ENCODE measurements around the gene PPP1R15B.

PPP1R15B gene

DNA sequence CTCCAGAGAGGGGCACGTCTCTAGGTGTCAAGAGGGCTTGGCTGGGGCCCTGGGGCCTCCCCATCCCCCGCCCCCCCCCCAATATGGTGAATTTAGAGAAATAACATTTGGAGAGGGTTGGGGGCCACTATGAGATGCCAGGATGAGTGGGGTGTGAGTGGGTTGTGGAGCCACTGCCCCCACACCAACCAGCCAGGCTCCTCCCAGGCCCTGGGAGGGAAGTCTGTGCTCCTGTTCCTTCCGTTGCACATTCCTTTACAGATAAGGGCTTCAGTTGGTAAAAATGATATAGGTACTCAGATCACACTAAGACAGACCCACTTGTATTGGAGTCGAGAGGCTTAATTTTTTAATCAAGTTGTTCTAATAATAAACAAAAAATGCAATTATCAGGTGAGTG, 51.3 kb downstream of the PPP1R15B start:
- Histone ChIP-seq H3K36me3 (ENCODE audit: insufficient read depth, insufficient read length, low read length) (no peaks in the 10 kb centered on the region), H3K9ac (ENCODE audit: insufficient read length, low read depth) (peak overlapping the region; percentile 15), H3K9me3 (ENCODE audit: insufficient read depth, low read length) (no peaks in the 10 kb centered on the region), H3K4me1 (ENCODE audit: insufficient read depth, insufficient read length) (peaks cover 16% of the 10 kb centered on the region), H3K4me3 (ENCODE audit: insufficient read length, low read depth) (no peak overlapping the region), H3K27me3 (ENCODE audit: insufficient read depth, insufficient read length) (peaks cover 34% of the 10 kb centered on the region)
- no peak for DNase-seq (ENCODE audit: low read depth, low spot score)
- TF ChIP-seq SUZ12 (IDR thresholded peaks at IDR 0.05; ENCODE audit: extremely low read depth, insufficient read depth, insufficient read length), result no peak
- TF ChIP-seq ZNF274 (IDR thresholded peaks at IDR 0.05; ENCODE audit: low read depth, low read length), result no peak
- no peak for TF ChIP-seq YY1 (IDR thresholded peaks at IDR 0.05; ENCODE audit: insufficient read depth, insufficient read length)

DNA sequence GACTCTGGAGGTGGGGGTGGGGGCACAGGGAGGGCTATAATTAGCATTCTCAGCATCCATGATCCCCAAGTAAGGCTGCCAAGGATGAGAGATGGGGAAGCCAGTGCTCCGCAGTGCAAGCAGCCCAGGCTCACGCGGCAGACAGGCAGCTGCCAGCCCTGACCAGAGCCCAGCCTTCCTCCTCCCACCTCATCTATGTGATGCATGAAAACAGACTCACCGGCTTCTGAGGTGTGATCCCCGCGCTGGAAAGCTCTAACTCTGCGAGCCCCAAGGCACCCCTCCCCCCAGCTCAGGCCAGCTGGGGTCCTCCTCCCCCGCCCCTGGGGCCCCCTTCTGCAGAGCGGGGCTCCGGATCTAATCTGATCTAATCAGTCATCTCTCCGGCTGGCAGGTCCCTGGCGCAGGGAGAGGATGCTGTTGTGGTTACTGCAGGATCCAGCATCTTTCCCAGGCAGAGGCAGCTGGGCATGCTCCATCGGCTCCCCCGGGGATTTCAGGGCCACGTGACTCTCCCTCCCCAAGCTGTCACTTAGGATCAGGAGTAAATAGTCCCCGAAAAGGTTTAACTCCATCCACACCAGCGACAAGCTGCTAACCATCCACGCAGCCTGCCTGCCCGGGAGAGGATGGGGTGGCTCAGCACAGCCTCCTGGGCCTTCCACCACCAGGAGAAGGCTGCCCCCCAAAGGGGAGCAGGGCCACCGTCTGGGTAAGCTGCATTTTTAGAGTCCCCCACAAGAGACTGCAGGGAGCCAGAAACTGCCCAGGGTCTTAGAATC, 52.0 kb downstream of the PPP1R15B start, which contains the start of gene PLEKHA6:
Gene PLEKHA6, minus strand, starts transcription at position 456 of the 782 bp plus-strand sequence. CDS start 86,202 bp downstream, outside the sequence.
- TF ChIP-seq YY1 (IDR thresholded peaks at IDR 0.05; ENCODE audit: insufficient read depth, insufficient read length) (no peak), ZNF274 (IDR thresholded peaks at IDR 0.05; ENCODE audit: low read depth, low read length) (no peak), SUZ12 (IDR thresholded peaks at IDR 0.05; ENCODE audit: extremely low read depth, insufficient read depth, insufficient read length) (no peak)
- Histone ChIP-seq H3K4me1 (ENCODE audit: insufficient read depth, insufficient read length) (peaks cover 16% of the 10 kb centered on the region), H3K9me3 (ENCODE audit: insufficient read depth, low read length) (no peaks in the 10 kb centered on the region), H3K36me3 (ENCODE audit: insufficient read depth, insufficient read length, low read length) (no peaks in the 10 kb centered on the region), H3K27me3 (ENCODE audit: insufficient read depth, insufficient read length) (peaks cover 31% of the 10 kb centered on the region), H3K4me3 (ENCODE audit: insufficient read length, low read depth) (peak within 1 kb of the TSS; percentile 1), H3K9ac (ENCODE audit: insufficient read length, low read depth) (peak within 1 kb of the TSS; percentile 37)
- no peak for DNase-seq (ENCODE audit: low read depth, low spot score)

GRCh38 chr1:204359131-204359473, 52.5 kb downstream of the PPP1R15B start:
- no peaks in the 10 kb centered on the region for H3K36me3 ChIP-seq (ENCODE audit: insufficient read depth, insufficient read length, low read length)
- no peak for TF ChIP-seq YY1 (IDR thresholded peaks at IDR 0.05; ENCODE audit: insufficient read depth, insufficient read length)
- no peak for TF ChIP-seq SUZ12 (IDR thresholded peaks at IDR 0.05; ENCODE audit: extremely low read depth, insufficient read depth, insufficient read length)
- TF ChIP-seq ZNF274 (IDR thresholded peaks at IDR 0.05; ENCODE audit: low read depth, low read length), result no peak
- DNase-seq (ENCODE audit: low read depth, low spot score), result no peak
- H3K27me3 ChIP-seq (ENCODE audit: insufficient read depth, insufficient read length), result peaks cover 27% of the 10 kb centered on the region
- peaks cover 16% of the 10 kb centered on the region for H3K4me1 ChIP-seq (ENCODE audit: insufficient read depth, insufficient read length)
- no peaks in the 10 kb centered on the region for H3K9me3 ChIP-seq (ENCODE audit: insufficient read depth, low read length)
- H3K9ac ChIP-seq (ENCODE audit: insufficient read length, low read depth), result peak overlapping the region; percentile 37
- H3K4me3 ChIP-seq (ENCODE audit: insufficient read length, low read depth), result no peak overlapping the region

DNA sequence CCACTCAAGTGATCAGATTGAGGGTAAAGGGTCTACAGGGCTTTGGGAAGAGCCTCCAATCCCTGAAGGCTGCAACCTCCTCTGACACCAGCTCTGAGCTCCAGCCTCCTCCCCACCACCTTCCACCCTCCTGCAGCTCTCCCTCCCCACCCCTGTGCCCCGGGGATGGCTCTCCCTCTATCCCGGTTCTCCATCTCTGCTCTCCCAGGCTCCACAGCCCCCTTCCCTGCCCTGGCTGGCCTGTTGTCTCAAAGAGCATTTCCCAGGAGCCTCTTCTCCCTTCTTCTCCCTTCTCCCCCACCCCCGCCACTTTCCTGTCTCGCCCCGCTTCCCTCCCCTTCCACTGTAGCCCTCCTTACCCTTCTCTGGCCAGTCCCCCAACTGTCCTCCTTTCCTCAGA, 53.0 kb downstream of the PPP1R15B start:
- H3K4me1 ChIP-seq (ENCODE audit: insufficient read depth, insufficient read length), result peaks cover 16% of the 10 kb centered on the region
- peaks cover 22% of the 10 kb centered on the region for H3K27me3 ChIP-seq (ENCODE audit: insufficient read depth, insufficient read length)
- no peak for DNase-seq (ENCODE audit: low read depth, low spot score)
- H3K9me3 ChIP-seq (ENCODE audit: insufficient read depth, low read length), result no peaks in the 10 kb centered on the region
- H3K4me3 ChIP-seq (ENCODE audit: insufficient read length, low read depth), result no peak overlapping the region
- TF ChIP-seq ZNF274 (IDR thresholded peaks at IDR 0.05; ENCODE audit: low read depth, low read length), result no peak
- TF ChIP-seq SUZ12 (IDR thresholded peaks at IDR 0.05; ENCODE audit: extremely low read depth, insufficient read depth, insufficient read length), result no peak
- TF ChIP-seq YY1 (IDR thresholded peaks at IDR 0.05; ENCODE audit: insufficient read depth, insufficient read length), result no peak
- H3K36me3 ChIP-seq (ENCODE audit: insufficient read depth, insufficient read length, low read length), result no peaks in the 10 kb centered on the region
- H3K9ac ChIP-seq (ENCODE audit: insufficient read length, low read depth), result peak overlapping the region; percentile 57

DNA sequence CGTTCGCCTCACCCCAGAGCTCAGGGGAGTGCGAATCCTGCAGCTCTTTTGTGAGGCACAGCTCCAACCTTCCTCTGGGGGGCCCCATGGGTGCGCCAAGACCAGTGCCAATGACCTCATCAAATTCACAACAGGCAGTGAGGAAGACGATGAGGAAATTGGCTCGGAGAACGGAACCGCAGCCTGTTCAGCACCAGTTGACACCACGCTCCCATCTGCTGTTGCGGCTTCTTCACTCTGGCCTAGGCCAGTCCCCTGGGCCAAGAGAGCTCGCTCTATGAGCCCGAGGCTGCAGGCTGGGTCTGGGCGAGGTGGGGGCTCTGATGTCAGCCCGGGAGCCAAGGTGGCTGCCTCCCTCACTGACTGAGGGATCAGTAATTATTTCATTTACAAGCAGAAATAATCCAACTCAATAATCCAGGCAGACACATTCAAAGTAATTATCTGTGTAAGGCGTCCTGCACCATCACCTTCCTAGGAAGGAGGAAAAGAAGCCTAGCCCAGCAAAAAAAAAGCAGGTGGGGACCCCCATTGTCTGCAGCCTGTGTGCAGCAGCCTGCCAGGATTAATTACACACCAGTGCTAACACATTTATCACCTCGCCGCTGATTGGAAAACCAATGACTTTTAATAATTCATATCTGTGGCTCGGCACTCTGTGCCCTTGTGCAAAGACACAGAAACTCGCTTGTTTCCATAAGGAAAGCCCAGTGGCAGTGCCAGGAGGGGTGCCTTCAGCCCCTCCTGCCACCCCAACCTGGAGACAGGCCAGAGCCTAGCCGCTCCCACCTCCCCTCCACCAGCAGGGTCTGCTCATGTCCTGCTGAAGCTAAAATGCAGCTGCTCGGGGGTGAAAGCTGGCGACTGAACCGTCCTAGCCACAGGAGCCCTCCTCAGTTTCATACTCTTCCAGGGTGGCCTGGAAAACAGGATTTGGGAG, 53.8 kb downstream of the PPP1R15B start:
- Histone ChIP-seq H3K36me3 (ENCODE audit: insufficient read depth, insufficient read length, low read length) (no peaks in the 10 kb centered on the region), H3K9ac (ENCODE audit: insufficient read length, low read depth) (peak overlapping the region; percentile 57), H3K4me1 (ENCODE audit: insufficient read depth, insufficient read length) (peaks cover 16% of the 10 kb centered on the region), H3K4me3 (ENCODE audit: insufficient read length, low read depth) (no peak overlapping the region), H3K9me3 (ENCODE audit: insufficient read depth, low read length) (no peaks in the 10 kb centered on the region), H3K27me3 (ENCODE audit: insufficient read depth, insufficient read length) (peaks cover 14% of the 10 kb centered on the region)
- DNase-seq (ENCODE audit: low read depth, low spot score), result no peak
- TF ChIP-seq SUZ12 (IDR thresholded peaks at IDR 0.05; ENCODE audit: extremely low read depth, insufficient read depth, insufficient read length), result no peak
- TF ChIP-seq YY1 (IDR thresholded peaks at IDR 0.05; ENCODE audit: insufficient read depth, insufficient read length), result no peak
- TF ChIP-seq ZNF274 (IDR thresholded peaks at IDR 0.05; ENCODE audit: low read depth, low read length), result no peak

DNA sequence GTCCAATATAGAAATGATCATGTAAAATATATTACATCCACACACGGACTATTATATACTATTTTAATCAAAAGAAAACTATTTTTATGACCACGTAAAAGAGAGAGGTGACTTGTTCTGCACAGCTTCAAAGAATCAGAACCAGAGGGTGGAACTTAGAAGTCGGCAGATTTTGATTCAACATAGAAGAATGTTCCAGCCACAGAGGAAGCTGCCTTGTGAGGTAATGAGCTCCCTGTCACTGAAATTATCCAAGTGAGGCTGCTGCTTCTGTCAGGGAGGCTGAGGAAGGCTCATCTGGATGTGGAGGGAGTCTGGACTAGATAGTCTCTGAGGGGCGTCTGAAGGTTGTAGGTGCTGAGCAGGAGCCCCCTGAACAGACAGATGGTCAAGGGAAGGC, 54.6 kb downstream of the PPP1R15B start:
- TF ChIP-seq SUZ12 (IDR thresholded peaks at IDR 0.05; ENCODE audit: extremely low read depth, insufficient read depth, insufficient read length) (no peak), ZNF274 (IDR thresholded peaks at IDR 0.05; ENCODE audit: low read depth, low read length) (no peak), YY1 (IDR thresholded peaks at IDR 0.05; ENCODE audit: insufficient read depth, insufficient read length) (no peak)
- H3K4me3 ChIP-seq (ENCODE audit: insufficient read length, low read depth), result no peak overlapping the region
- no peaks in the 10 kb centered on the region for H3K9me3 ChIP-seq (ENCODE audit: insufficient read depth, low read length)
- H3K27me3 ChIP-seq (ENCODE audit: insufficient read depth, insufficient read length), result peaks cover 6% of the 10 kb centered on the region
- peaks cover 16% of the 10 kb centered on the region for H3K4me1 ChIP-seq (ENCODE audit: insufficient read depth, insufficient read length)
- H3K36me3 ChIP-seq (ENCODE audit: insufficient read depth, insufficient read length, low read length), result no peaks in the 10 kb centered on the region
- no peak overlapping the region for H3K9ac ChIP-seq (ENCODE audit: insufficient read length, low read depth)
- no peak for DNase-seq (ENCODE audit: low read depth, low spot score)

- Histone ChIP-seq H3K27me3 (ENCODE audit: insufficient read depth, insufficient read length) (no peaks in the 10 kb centered on the region), H3K36me3 (ENCODE audit: insufficient read depth, insufficient read length, low read length) (no peaks in the 10 kb centered on the region), H3K9me3 (ENCODE audit: insufficient read depth, low read length) (no peaks in the 10 kb centered on the region), H3K9ac (ENCODE audit: insufficient read length, low read depth) (no peak overlapping the region), H3K4me1 (ENCODE audit: insufficient read depth, insufficient read length) (peaks cover 23% of the 10 kb centered on the region), H3K4me3 (ENCODE audit: insufficient read length, low read depth) (no peak overlapping the region)
- no peak for TF ChIP-seq YY1 (IDR thresholded peaks at IDR 0.05; ENCODE audit: insufficient read depth, insufficient read length)
- no peak for TF ChIP-seq SUZ12 (IDR thresholded peaks at IDR 0.05; ENCODE audit: extremely low read depth, insufficient read depth, insufficient read length)
- TF ChIP-seq ZNF274 (IDR thresholded peaks at IDR 0.05; ENCODE audit: low read depth, low read length), result no peak
- DNase-seq (ENCODE audit: low read depth, low spot score), result no peak
Observed at GRCh38 chr1:204355913-204356312, 55.7 kb downstream of the PPP1R15B start.

Data from NT2/D1 (cell line).